Endothelial cell of umbilical vein (primary cell): ENCODE results near the gene STRN.
"Not testable (repeated sequence)": the region's sequence is repeated elsewhere in the genome, so short reads cannot be mapped to it uniquely, and the experiment has no call there.

Source experiments
- CTCF ChIP-seq, 2 donors: IDR thresholded peaks; 1 replicate in 1 of 2; 2 replicates in 1 of 2; pipeline ENCODE4 v1.5.1; 2011; ENCODE audit warnings: low read length in 2 of 2, mild to moderate bottlenecking in 2 of 2, moderate library complexity in 2 of 2, control low read depth in 1 of 2, inconsistent platforms in 1 of 2, low read depth in 1 of 2; ENCODE audit not compliant: insufficient read depth in 1 of 2; ENCODE audit errors: extremely low read depth in 1 of 2
- EZH2 ChIP-seq: IDR thresholded peaks from 2 replicates; pipeline ENCODE4 v1.6.1; 2012; ENCODE audit warnings: borderline replicate concordance, low read depth, mild to moderate bottlenecking, moderate library complexity, low read length, inconsistent platforms; ENCODE audit not compliant: severe bottlenecking
- FOS ChIP-seq: IDR thresholded peaks from 2 replicates; pipeline ENCODE4 v1.6.1; 2011; ENCODE audit warnings: mild to moderate bottlenecking, low read length, moderate library complexity, borderline replicate concordance; ENCODE audit not compliant: insufficient read depth
- JUN ChIP-seq: IDR thresholded peaks from 2 replicates; pipeline ENCODE4 v1.6.1; 2011; ENCODE audit warnings: borderline replicate concordance, low read depth; ENCODE audit not compliant: insufficient read length, insufficient read depth
- MYC ChIP-seq: IDR thresholded peaks from one replicate; pipeline ENCODE4 v1.6.1; 2011; ENCODE audit warnings: mild to moderate bottlenecking, low read depth, low read length
- POLR2A ChIP-seq: IDR thresholded peaks from 2 replicates; pipeline ENCODE4 v1.6.1; 2012; ENCODE audit warnings: low read depth, mild to moderate bottlenecking, control low read depth, low read length
- POLR2AphosphoS5 ChIP-seq: IDR thresholded peaks from 2 replicates; pipeline ENCODE4 v1.6.1; 2012; ENCODE audit warnings: low read depth, mild to moderate bottlenecking, control low read depth, low read length, moderate library complexity; ENCODE audit not compliant: insufficient read depth
- TF ChIP-seq, protein P1 (sequence below): IDR thresholded peaks from 2 replicates; pipeline ENCODE4 v1.6.1; 2011; ENCODE audit not compliant: insufficient read depth, insufficient read length

DNA sequence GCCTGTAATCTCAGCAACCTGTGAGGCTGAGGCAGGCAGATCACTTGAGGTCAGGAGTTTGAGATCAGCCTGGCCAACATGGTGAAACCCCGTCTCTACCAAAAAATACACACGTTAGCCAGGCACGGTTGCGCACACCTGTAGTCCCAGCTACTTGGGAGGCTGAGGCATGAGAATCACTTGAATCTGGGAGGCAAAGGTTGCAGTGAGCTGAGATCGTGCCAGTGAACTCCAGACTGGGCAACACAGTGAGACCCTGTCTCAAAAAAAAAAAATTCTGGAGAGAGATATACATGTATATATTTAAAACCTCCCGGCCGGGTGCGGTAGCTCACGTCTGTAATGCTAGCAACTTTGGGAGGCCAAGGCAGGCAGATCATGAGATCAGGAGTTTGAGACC is 33.1 kb upstream of the STRN start:
- not testable (repeated sequence) for TF ChIP-seq JUN; POLR2AphosphoS5; CTCF (IDR thresholded peaks at IDR 0.05; ENCODE audit: extremely low read depth in 1 of 2, insufficient read depth in 1 of 2, low read depth in 1 of 2, low read length in 2 of 2); POLR2A; EZH2; MYC; FOS
- TF ChIP-seq, protein P1, sequence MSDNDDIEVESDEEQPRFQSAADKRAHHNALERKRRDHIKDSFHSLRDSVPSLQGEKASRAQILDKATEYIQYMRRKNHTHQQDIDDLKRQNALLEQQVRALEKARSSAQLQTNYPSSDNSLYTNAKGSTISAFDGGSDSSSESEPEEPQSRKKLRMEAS: not testable (repeated sequence)
